HFF-Myc (cell line): ENCODE results near the gene SRGAP3.
A peak's percentile ranks its signal among the peaks of the same experiment; 100 is the strongest.

Experiments used
- DNase-seq: peaks from one replicate; pipeline ENCODE4 v3.0.0-alpha.2; 2011; ENCODE audit warnings: low read depth; ENCODE audit errors: extremely low read depth
- H3K4me3 ChIP-seq: replicated peaks from 2 replicates; pipeline ENCODE4 v1.5.1; 2011; ENCODE audit warnings: low read depth, mild to moderate bottlenecking, control low read depth, low read length
- CTCF ChIP-seq: IDR thresholded peaks from 2 replicates; pipeline ENCODE4 v1.5.1; 2012; ENCODE audit warnings: mild to moderate bottlenecking, low read depth, low read length, control low read depth; ENCODE audit errors: missing control alignments

SRGAP3 gene

GRCh38 chr3:9172851-9173321 is 76.6 kb downstream of the SRGAP3 start:
- H3K4me3 ChIP-seq: no peak overlapping the region
- no peak for TF ChIP-seq CTCF
- DNase-seq: peak; percentile 39

GRCh38 chr3:9170851-9171160 is 78.6 kb downstream of the SRGAP3 start:
- H3K4me3 ChIP-seq: no peak overlapping the region
- DNase-seq: no peak
- TF ChIP-seq CTCF: no peak

- no peak overlapping the region for H3K4me3 ChIP-seq
- DNase-seq: no peak
- TF ChIP-seq CTCF: no peak
Measured at GRCh38 chr3:9169956-9170850, 79.2 kb downstream of the SRGAP3 start.

DNA sequence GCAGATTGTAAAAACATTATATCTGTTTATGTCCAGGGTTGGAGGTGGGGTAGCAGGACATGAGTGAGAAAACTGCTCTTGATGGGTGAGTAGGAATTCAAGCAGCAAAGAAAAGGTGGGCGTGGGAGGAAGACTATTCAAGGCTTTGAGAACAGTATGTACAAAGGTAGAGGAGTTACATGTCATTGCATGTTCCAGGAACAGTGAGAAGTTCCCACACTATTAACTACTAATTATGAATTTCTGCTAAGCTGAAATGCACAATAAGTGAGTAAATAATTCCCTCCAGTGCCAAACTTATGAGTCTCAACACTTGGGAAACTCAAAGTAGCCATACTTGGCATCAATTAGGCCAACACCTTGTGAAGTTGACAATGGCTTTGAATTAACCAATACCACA is 80.1 kb downstream of the SRGAP3 start:
- no peak overlapping the region for H3K4me3 ChIP-seq
- no peak for TF ChIP-seq CTCF
- DNase-seq: no peak

GRCh38 chr3:9168241-9168741 is 81.2 kb downstream of the SRGAP3 start:
- no peak for TF ChIP-seq CTCF
- DNase-seq: no peak
- no peak overlapping the region for H3K4me3 ChIP-seq

DNA sequence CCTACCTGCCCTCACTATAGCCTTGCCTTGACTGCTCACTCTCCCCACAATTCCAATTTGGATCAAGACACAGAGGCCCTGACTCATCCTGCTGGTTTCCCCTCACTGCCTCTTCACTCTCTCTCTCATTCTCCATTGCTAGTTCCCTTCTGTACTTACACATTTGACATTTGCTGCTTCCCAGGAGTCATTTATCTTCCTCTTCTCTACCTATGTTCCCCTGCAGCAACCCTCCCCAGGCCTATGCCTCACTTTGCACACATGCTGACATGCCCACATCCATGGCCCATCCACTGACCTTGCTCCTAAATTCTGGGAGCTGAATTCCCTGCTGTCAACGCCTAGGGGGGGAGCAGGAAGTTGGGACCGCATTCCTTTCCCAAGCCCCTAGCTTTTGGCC is 82.2 kb downstream of the SRGAP3 start:
- no peak for DNase-seq
- TF ChIP-seq CTCF: no peak

More for the DNA sequence above, 82.2 kb downstream of the SRGAP3 start:
- no peak overlapping the region for H3K4me3 ChIP-seq
